Lower leg skin (tissue), 4 donors: ENCODE results near the gene ZSWIM8. TPM values are rescaled to one million over a fixed set of nuclear protein-coding genes. Genes with fewer than 3 reads are reported as not detected.

Experiments used
- DNase-seq, 2 donors: peaks; one replicate each; pipeline ENCODE4 v3.0.0-alpha.2; 2019; ENCODE audit warnings: low spot score in 2 of 2
- H3K4me3 ChIP-seq: fragments of 200-600 bp; sonication (generic); 2 replicates; pipeline ENCODE4 v1.5.1; 2017; ENCODE audit warnings: mild to moderate bottlenecking, low read depth; ENCODE audit not compliant: poor library complexity, severe bottlenecking
- CTCF ChIP-seq, 3 donors: fragments of 450-650 bp; IDR thresholded peaks; one replicate each; pipeline ENCODE4 v1.5.1; 2016; ENCODE audit warnings: antibody characterized with exemption in 3 of 3, mild to moderate bottlenecking in 3 of 3, moderate library complexity in 2 of 3
- POLR2A ChIP-seq, 2 donors: fragments of 450-650 bp; IDR thresholded peaks; one replicate each; pipeline ENCODE4 v1.6.1; 2016 to 2017; ENCODE audit warnings: antibody characterized with exemption in 2 of 2, mild to moderate bottlenecking in 1 of 2, moderate library complexity in 1 of 2
- whole genome bisulfite sequencing, 2 donors: methylation state at CpG; one replicate each; pipeline ENCODE4 v1.1.5; 2018; 5-methylcytosine and 5-hydroxymethylcytosine counted together
- intact Hi-C: fragments of 100-400 bp; cut with DNase I; formaldehyde crosslinking; loops from one replicate; pipeline ENCODE4 v1.15.0; 2023; ENCODE audit warnings: low total_unique reads
- total RNA-seq, 4 donors: library from RNA; depleted of rRNA; stranded (reverse); fragments of >200 nt; gene quantifications; one replicate each; pipeline ENCODE4 v1.1.0, GENCODE V29; 2016

Gene ZSWIM8
- total RNA-seq, 4 donors from 2014 or later = 99.0 to 262 (median 108) TPM

- 49 to 73% methylated on average over 8 to 9 of the region's 10 CpGs for WGBS, 2 donors
- intact Hi-C loops = no loop called here
- no peak for DNase-seq
- TF ChIP-seq CTCF (IDR thresholded peaks at IDR 0.05) (no peak), POLR2A (IDR thresholded peaks at IDR 0.05) (no peak)
- H3K4me3 ChIP-seq = no peak overlapping the region
These were observed 33.0 kb downstream of the ZSWIM8 start for GRCh38 chr10:73818402-73818801.

GRCh38 chr10:73819081-73819480, 33.7 kb downstream of the ZSWIM8 start:
- 58 to 64% methylated on average over 5 of the region's 5 CpGs for WGBS, 2 donors
- no peak for DNase-seq
- TF ChIP-seq CTCF (IDR thresholded peaks at IDR 0.05) = no peak
- no peak for TF ChIP-seq POLR2A (IDR thresholded peaks at IDR 0.05)
- H3K4me3 ChIP-seq = no peak overlapping the region
- intact Hi-C loops = no loop called here

GRCh38 chr10:73819513-73820093, 34.2 kb downstream of the ZSWIM8 start:
- 45 to 71% methylated on average over 11 to 20 of the region's 20 CpGs for WGBS, 2 donors
- intact Hi-C loops = no loop called here
- H3K4me3 ChIP-seq = no peak overlapping the region
- TF ChIP-seq POLR2A (IDR thresholded peaks at IDR 0.05) (no peak), CTCF (IDR thresholded peaks at IDR 0.05) (no peak)
- DNase-seq = peak in 1 of 2 donors; percentile 64

GRCh38 chr10:73823391-73823790, 38.0 kb downstream of the ZSWIM8 start:
- H3K4me3 ChIP-seq = no peak overlapping the region
- no peak for TF ChIP-seq POLR2A (IDR thresholded peaks at IDR 0.05)
- TF ChIP-seq CTCF (IDR thresholded peaks at IDR 0.05) = no peak
- intact Hi-C loops = no loop called here
- no peak for DNase-seq
- WGBS, 2 donors = 94 to 97% methylated on average over 7 of the region's 7 CpGs

GRCh38 chr10:73824146-73824725, 38.8 kb downstream of the ZSWIM8 start:
- intact Hi-C loops = no loop called here
- DNase-seq = no peak
- WGBS, 2 donors = 94% methylated on average over 11 to 14 of the region's 14 CpGs
- no peak overlapping the region for H3K4me3 ChIP-seq
- no peak for TF ChIP-seq POLR2A (IDR thresholded peaks at IDR 0.05)
- no peak for TF ChIP-seq CTCF (IDR thresholded peaks at IDR 0.05)
